Ectodermal cell (in vitro differentiated cells): ENCODE data around the gene SLC35F4.
"Not testable (repeated sequence)": the region's sequence is repeated elsewhere in the genome, so short reads cannot be mapped to it uniquely, and the experiment has no call there.

Experiments
- H3K27ac ChIP-seq: 2 replicates; pipeline ENCODE4 v1.7.0; 2013; ENCODE audit warnings: mild to moderate bottlenecking, low read depth, low read length; ENCODE audit not compliant: insufficient read depth, poor library complexity, severe bottlenecking
- H3K27me3 ChIP-seq: 2 replicates; pipeline ENCODE4 v1.7.0; 2013; ENCODE audit warnings: mild to moderate bottlenecking, low read length; ENCODE audit not compliant: insufficient read depth, control insufficient read depth, poor library complexity, severe bottlenecking
- H3K36me3 ChIP-seq: one replicate; pipeline ENCODE4 v1.7.0; 2013; ENCODE audit warnings: low read length; ENCODE audit not compliant: control insufficient read depth, insufficient read depth
- H3K4me1 ChIP-seq: one replicate; pipeline ENCODE4 v1.7.0; 2013; ENCODE audit warnings: low read length; ENCODE audit not compliant: control insufficient read depth, insufficient read depth
- H3K4me3 ChIP-seq: 2 replicates; pipeline ENCODE4 v1.7.0; 2013; ENCODE audit warnings: low read depth, low read length, control low read depth; ENCODE audit not compliant: insufficient read depth
- H3K9me3 ChIP-seq: 2 replicates; pipeline ENCODE4 v1.7.0; 2013; ENCODE audit warnings: mild to moderate bottlenecking, low read length, moderate library complexity; ENCODE audit not compliant: control insufficient read depth
- WGBS, 2 experiments: methylation state at CpG; one replicate each; pipeline ENCODE4 v1.1.7; 2013; ENCODE audit warnings: missing lambda C conversion rate in 2 of 2; 5-methylcytosine and 5-hydroxymethylcytosine counted together

Gene SLC35F4

GRCh38 chr14:57709086-57709485 is 156.8 kb downstream of the SLC35F4 start:
- H3K9me3 ChIP-seq, H3K4me1 ChIP-seq, H3K4me3 ChIP-seq, H3K27ac ChIP-seq, H3K36me3 ChIP-seq, H3K27me3 ChIP-seq: not testable (repeated sequence)
- 96 to 97% methylated on average over 3 to 4 of the region's 5 CpGs for WGBS, 2 experiments

- Histone ChIP-seq H3K27ac (no peak overlapping the region), H3K27me3 (no peaks in the 10 kb centered on the region), H3K36me3 (no peaks in the 10 kb centered on the region), H3K4me1 (no peaks in the 10 kb centered on the region), H3K9me3 (no peaks in the 10 kb centered on the region), H3K4me3 (no peak overlapping the region)
- 67 to 90% methylated on average over 4 to 5 of the region's 5 CpGs for WGBS, 2 experiments
These were observed 158.7 kb downstream of the SLC35F4 start for GRCh38 chr14:57707219-57707618.

- H3K4me3 ChIP-seq = no peak overlapping the region
- no peaks in the 10 kb centered on the region for H3K36me3 ChIP-seq
- H3K27me3 ChIP-seq = no peaks in the 10 kb centered on the region
- no peak overlapping the region for H3K27ac ChIP-seq
- no peaks in the 10 kb centered on the region for H3K4me1 ChIP-seq
- no peaks in the 10 kb centered on the region for H3K9me3 ChIP-seq
- no CpG with 5 or more reads among the region's 1 CpG for WGBS, 2 experiments
These were observed 161.1 kb downstream of the SLC35F4 start for GRCh38 chr14:57704763-57705162.

- Histone ChIP-seq H3K4me1 (no peaks in the 10 kb centered on the region), H3K9me3 (no peaks in the 10 kb centered on the region), H3K27me3 (no peaks in the 10 kb centered on the region), H3K27ac (no peak overlapping the region), H3K4me3 (no peak overlapping the region), H3K36me3 (no peaks in the 10 kb centered on the region)
- 0 to 48% methylated on average over 1 to 3 of the region's 3 CpGs for WGBS, 2 experiments
These were observed 165.9 kb downstream of the SLC35F4 start for GRCh38 chr14:57699947-57700346.

- H3K27ac ChIP-seq = no peak overlapping the region
- H3K4me1 ChIP-seq = no peaks in the 10 kb centered on the region
- H3K4me3 ChIP-seq = no peak overlapping the region
- no peaks in the 10 kb centered on the region for H3K9me3 ChIP-seq
- no peaks in the 10 kb centered on the region for H3K36me3 ChIP-seq
- H3K27me3 ChIP-seq = no peaks in the 10 kb centered on the region
These were observed 173.2 kb downstream of the SLC35F4 start for GRCh38 chr14:57692671-57693070.

GRCh38 chr14:57687416-57687815 is 178.5 kb downstream of the SLC35F4 start:
- peaks cover 3% of the 10 kb centered on the region for H3K4me1 ChIP-seq
- H3K4me3 ChIP-seq = no peak overlapping the region
- no peaks in the 10 kb centered on the region for H3K27me3 ChIP-seq
- H3K27ac ChIP-seq = no peak overlapping the region
- no peaks in the 10 kb centered on the region for H3K36me3 ChIP-seq
- 77 to 80% methylated on average over 1 of the region's 1 CpG for WGBS, 2 experiments
- no peaks in the 10 kb centered on the region for H3K9me3 ChIP-seq

GRCh38 chr14:57686304-57686703 is 179.6 kb downstream of the SLC35F4 start:
- Histone ChIP-seq H3K4me3 (no peak overlapping the region), H3K27ac (no peak overlapping the region), H3K36me3 (no peaks in the 10 kb centered on the region), H3K9me3 (no peaks in the 10 kb centered on the region), H3K27me3 (no peaks in the 10 kb centered on the region), H3K4me1 (peaks cover 3% of the 10 kb centered on the region)
- 78 to 85% methylated on average over 4 of the region's 4 CpGs for WGBS, 2 experiments

GRCh38 chr14:57671021-57671420 is 194.9 kb downstream of the SLC35F4 start:
- H3K27ac ChIP-seq = no peak overlapping the region
- no peaks in the 10 kb centered on the region for H3K36me3 ChIP-seq
- no peak overlapping the region for H3K4me3 ChIP-seq
- peaks cover 6% of the 10 kb centered on the region for H3K4me1 ChIP-seq
- no peaks in the 10 kb centered on the region for H3K9me3 ChIP-seq
- H3K27me3 ChIP-seq = no peaks in the 10 kb centered on the region
- WGBS, 2 experiments = 95 to 96% methylated on average over 3 of the region's 3 CpGs

- WGBS, 2 experiments = 91 to 96% methylated on average over 2 of the region's 2 CpGs
- H3K36me3 ChIP-seq = no peaks in the 10 kb centered on the region
These were observed 205.7 kb downstream of the SLC35F4 start for GRCh38 chr14:57660208-57660607.

GRCh38 chr14:57659052-57659451 is 206.8 kb downstream of the SLC35F4 start:
- Histone ChIP-seq H3K4me1 (peaks cover 8% of the 10 kb centered on the region), H3K4me3 (no peak overlapping the region), H3K27me3 (no peaks in the 10 kb centered on the region), H3K9me3 (no peaks in the 10 kb centered on the region), H3K36me3 (no peaks in the 10 kb centered on the region), H3K27ac (no peak overlapping the region)
- WGBS, 2 experiments = 64 to 83% methylated on average over 1 of the region's 1 CpG

More at GRCh38 chr14:57660208-57660607, 205.7 kb downstream of the SLC35F4 start:
- Histone ChIP-seq H3K9me3 (no peaks in the 10 kb centered on the region), H3K4me1 (peaks cover 8% of the 10 kb centered on the region), H3K27ac (no peak overlapping the region), H3K27me3 (no peaks in the 10 kb centered on the region), H3K4me3 (no peak overlapping the region)

GRCh38 chr14:57657487-57657886 is 208.4 kb downstream of the SLC35F4 start:
- H3K4me1 ChIP-seq = peaks cover 8% of the 10 kb centered on the region
- WGBS, 2 experiments = 89 to 91% methylated on average over 5 of the region's 5 CpGs
- no peak overlapping the region for H3K4me3 ChIP-seq
- H3K27me3 ChIP-seq = no peaks in the 10 kb centered on the region
- no peak overlapping the region for H3K27ac ChIP-seq
- no peaks in the 10 kb centered on the region for H3K9me3 ChIP-seq
- H3K36me3 ChIP-seq = no peaks in the 10 kb centered on the region
